HepG2 (cell line): Measurements from ENCODE around the gene LILRB2. TPM values are rescaled to one million over a fixed set of nuclear protein-coding genes. Genes with fewer than 3 reads are reported as not detected.

Experiments
- ATAC-seq: fragments of 200-7000 bp; cut with Tn5 transposase; 3 replicates; pipeline ENCODE4 v1.9.1; 2020; ENCODE audit warnings: mild to moderate bottlenecking, moderate library complexity
- BruUV-seq: library from RNA; stranded (reverse); fragments of 400-500 nt; replicated peaks from 2 replicates; lab custom pipeline; 2021; lab: Mats Ljungman, UMichigan
- CTCF ChIA-PET: fragments of 300-600 bp; formaldehyde crosslinking; extraction: SDS; loops from one replicate; lab custom pipeline; 2021; ENCODE audit warnings: low total read pairs, inconsistent platforms, low intra/inter-chr PET ratio; lab: Yijun Ruan, JAX
- POLR2A ChIA-PET: fragments of 350-600 bp; sonication (Branson Sonifier 250); formaldehyde crosslinking; loops from one replicate; lab custom pipeline; 2020; ENCODE audit warnings: antibody characterized with exemption, inconsistent platforms; lab: Yijun Ruan, JAX
- DNase-seq: peaks from one replicate; pipeline ENCODE4 v3.0.0-alpha.2; 2015; ENCODE audit warnings: low spot score
- FAIRE-seq: peaks from 3 replicates; lab custom pipeline; 2011; peaks lifted over from hg19 to GRCh38; lab: Jason Lieb, UNC
- H2AFZ ChIP-seq: one replicate; pipeline ENCODE4 v1.6.1; 2011; ENCODE audit warnings: low read length, inconsistent platforms
- H3K27ac ChIP-seq: fragments of 300-600 bp; 3 replicates; pipeline ENCODE4 v1.8.0; 2011; ENCODE audit warnings: mixed run types, mild to moderate bottlenecking, mixed read lengths, low read length, inconsistent platforms; ENCODE audit not compliant: insufficient read depth; ENCODE audit errors: extremely low read length
- H3K27me3 ChIP-seq, 2 experiments: fragments of 200-600 bp in 1 of 2; 2 replicates in 1 of 2; 3 replicates in 1 of 2; pipeline versions ENCODE4 v1.6.0 to v1.8.0; 2011; ENCODE audit warnings: low read length in 2 of 2, mild to moderate bottlenecking in 2 of 2, moderate library complexity in 2 of 2, inconsistent platforms in 1 of 2; ENCODE audit not compliant: insufficient read depth in 2 of 2, control insufficient read depth in 1 of 2
- H3K36me3 ChIP-seq, 2 experiments: fragments of 200-600 bp in 1 of 2; replicated peaks in 1 of 2; 2 replicates in 1 of 2; 3 replicates in 1 of 2; pipeline versions ENCODE4 v1.5.1 to v1.8.0; 2011; ENCODE audit warnings: low read length in 2 of 2, inconsistent platforms in 1 of 2; ENCODE audit not compliant: insufficient read depth in 2 of 2, control insufficient read depth in 1 of 2
- H3K4me1 ChIP-seq: 2 replicates; pipeline ENCODE4 v1.5.1; 2012; ENCODE audit warnings: low read length, inconsistent platforms; ENCODE audit not compliant: insufficient read depth
- H3K4me2 ChIP-seq: 2 replicates; pipeline ENCODE4 v1.6.0; 2011; ENCODE audit warnings: low read depth, low read length, inconsistent platforms
- H3K4me3 ChIP-seq, 3 experiments: fragments of 200-600 bp in 1 of 3; sonication (generic), shearing (Covaris generic) in 1 of 3; replicated peaks in 1 of 3; 2 replicates each; pipeline ENCODE4 v1.5.1; 2011 to 2016; ENCODE audit warnings: low read length in 3 of 3, inconsistent platforms in 2 of 3, low read depth in 2 of 3, mild to moderate bottlenecking in 2 of 3, control low read depth in 1 of 3, mixed read lengths in 1 of 3; ENCODE audit not compliant: insufficient read depth in 1 of 3
- H3K79me2 ChIP-seq: one replicate; pipeline ENCODE4 v1.6.1; 2011; ENCODE audit warnings: low read length, inconsistent platforms; ENCODE audit not compliant: insufficient read depth
- H3K9ac ChIP-seq: 2 replicates; pipeline ENCODE4 v1.6.0; 2011; ENCODE audit warnings: mild to moderate bottlenecking, low read depth, low read length, inconsistent platforms; ENCODE audit not compliant: insufficient read depth
- H3K9me3 ChIP-seq: 2 replicates; pipeline ENCODE4 v1.5.1; 2012; ENCODE audit warnings: mild to moderate bottlenecking, low read length
- H4K20me1 ChIP-seq: 2 replicates; pipeline ENCODE4 v1.6.0; 2011; ENCODE audit warnings: inconsistent platforms, mild to moderate bottlenecking, low read length, moderate library complexity; ENCODE audit not compliant: insufficient read depth
- AKAP8 ChIP-seq: sonication (generic); formaldehyde crosslinking; IDR thresholded peaks from 2 replicates; pipeline ENCODE4 v1.5.1; 2020; ENCODE audit warnings: mild to moderate bottlenecking, missing genetic modification reagents
- DMAP1 ChIP-seq: IDR thresholded peaks from 2 replicates; pipeline ENCODE4 v1.6.1; 2016
- EEA1 ChIP-seq: sonication (generic); formaldehyde crosslinking; IDR thresholded peaks from 2 replicates; pipeline ENCODE4 v1.5.1; 2020; ENCODE audit warnings: mild to moderate bottlenecking, missing genetic modification reagents, borderline replicate concordance
- GATAD2A ChIP-seq: IDR thresholded peaks from 2 replicates; pipeline ENCODE4 v1.6.1; 2016
- GTF2F1 ChIP-seq: fragments of 150-350 bp; IDR thresholded peaks from 2 replicates; pipeline ENCODE4 v1.6.1; 2014; ENCODE audit warnings: low read length
- SETDB1 ChIP-seq: sonication (generic); formaldehyde crosslinking; IDR thresholded peaks from 2 replicates; pipeline ENCODE4 v1.5.1; 2020; ENCODE audit warnings: missing genetic modification reagents, mild to moderate bottlenecking, borderline replicate concordance
- THAP11 ChIP-seq: IDR thresholded peaks from 2 replicates; pipeline ENCODE4 v1.6.1; 2016; ENCODE audit warnings: missing biosample characterization, missing genetic modification reagents
- ZNF143 ChIP-seq: sonication (generic); formaldehyde crosslinking; IDR thresholded peaks from 2 replicates; pipeline ENCODE4 v1.4.0; 2020; ENCODE audit warnings: missing genetic modification reagents
- ZNF251 ChIP-seq: sonication (generic); formaldehyde crosslinking; IDR thresholded peaks from 2 replicates; pipeline ENCODE4 v1.9.0; 2021; ENCODE audit warnings: mild to moderate bottlenecking, missing genetic modification reagents
- ZNF354B ChIP-seq: sonication (generic); formaldehyde crosslinking; IDR thresholded peaks from 2 replicates; pipeline ENCODE4 v1.8.0; 2022; ENCODE audit warnings: mild to moderate bottlenecking, missing genetic modification reagents
- ZNF468 ChIP-seq: sonication (generic); formaldehyde crosslinking; IDR thresholded peaks from 2 replicates; pipeline ENCODE4 v1.8.0; 2022; ENCODE audit warnings: mild to moderate bottlenecking, moderate library complexity, missing genetic modification reagents
- ZNF589 ChIP-seq: sonication (generic); formaldehyde crosslinking; conservative IDR thresholded peaks from 2 replicates; pipeline ENCODE4 v1.8.0; 2022; ENCODE audit warnings: mild to moderate bottlenecking, moderate library complexity, missing genetic modification reagents
- ZNF614 ChIP-seq: IDR thresholded peaks from 2 replicates; pipeline ENCODE4 v1.6.1; 2018; ENCODE audit warnings: missing biosample characterization, missing genetic modification reagents, inconsistent platforms, borderline replicate concordance
- ZNF670 ChIP-seq: sonication (generic); formaldehyde crosslinking; IDR thresholded peaks from 2 replicates; pipeline ENCODE4 v1.8.0; 2022; ENCODE audit warnings: mild to moderate bottlenecking, missing genetic modification reagents, borderline replicate concordance
- ZNF792 ChIP-seq: IDR thresholded peaks from 2 replicates; pipeline ENCODE4 v1.6.1; 2016
- WGBS: methylation state at CpG from one replicate; pipeline ENCODE4 v1.1.6; 2017; ENCODE audit warnings: low lambda C conversion rate; 5-methylcytosine and 5-hydroxymethylcytosine counted together
- in situ Hi-C: cut with HindIII; loops from 2 replicates; pipeline ENCODE4 v1.10.0; 2017; ENCODE audit warnings: low pct_unique_long_range_greater_than_20kb; ENCODE audit not compliant: extremely low pct_ligation_motif_present
- intact Hi-C: fragments of 100-400 bp; cut with micrococcal nuclease; formaldehyde crosslinking; loops from one replicate; pipeline ENCODE4 v1.10.0; 2022; ENCODE audit not compliant: unreplicated experiment
- polyA plus RNA-seq, 8 experiments: library from polyadenylated mRNA; depleted of rRNA in 3 of 8; stranded (reverse) in 7 of 8; unstranded in 1 of 8; fragments of >200 nt; fragmentation: Illumina TruSeq in 4 of 8; extraction: Trizol in 4 of 8; gene quantifications; 2 replicates each; pipeline versions ENCODE4 v1.2.1 to v1.2.3, GENCODE V29; 2011 to 2016; ENCODE audit warnings: low read depth in 4 of 8, missing spikeins in 1 of 8, mixed read lengths in 1 of 8; ENCODE audit not compliant: insufficient read depth in 1 of 8
- total RNA-seq, 5 experiments: library from RNA; depleted of rRNA; stranded (reverse); fragments of >200 nt; fragmentation: Illumina TruSeq; extraction: Trizol; gene quantifications; 2 replicates each; pipeline ENCODE4 v1.2.3, GENCODE V29; 2016; ENCODE audit warnings: low read depth in 1 of 5
- TF ChIP-seq, protein P1 (sequence below): IDR thresholded peaks from 2 replicates; pipeline ENCODE4 v1.6.1; 2016; ENCODE audit warnings: mild to moderate bottlenecking, missing biosample characterization, missing genetic modification reagents
- TF ChIP-seq, protein P2 (sequence below): sonication (generic); IDR thresholded peaks from 2 replicates; pipeline ENCODE4 v1.6.1; 2016; ENCODE audit warnings: low read depth, borderline replicate concordance
- TF ChIP-seq, protein P3 (sequence below): sonication (generic); formaldehyde crosslinking; IDR thresholded peaks from 2 replicates; pipeline ENCODE4 v1.8.1; 2023; ENCODE audit warnings: mild to moderate bottlenecking, missing genetic modification reagents, borderline replicate concordance
- TF ChIP-seq, protein P4 (sequence below): sonication (generic); formaldehyde crosslinking; IDR thresholded peaks from 2 replicates; pipeline ENCODE4 v1.4.0; 2020; ENCODE audit warnings: mild to moderate bottlenecking, missing genetic modification reagents

Gene LILRB2
- total and polyA plus RNA-seq, 2 of the 13 experiments (the other 11 are each of a cell fraction or from before 2014, with no cell fraction given): not detected

DNA sequence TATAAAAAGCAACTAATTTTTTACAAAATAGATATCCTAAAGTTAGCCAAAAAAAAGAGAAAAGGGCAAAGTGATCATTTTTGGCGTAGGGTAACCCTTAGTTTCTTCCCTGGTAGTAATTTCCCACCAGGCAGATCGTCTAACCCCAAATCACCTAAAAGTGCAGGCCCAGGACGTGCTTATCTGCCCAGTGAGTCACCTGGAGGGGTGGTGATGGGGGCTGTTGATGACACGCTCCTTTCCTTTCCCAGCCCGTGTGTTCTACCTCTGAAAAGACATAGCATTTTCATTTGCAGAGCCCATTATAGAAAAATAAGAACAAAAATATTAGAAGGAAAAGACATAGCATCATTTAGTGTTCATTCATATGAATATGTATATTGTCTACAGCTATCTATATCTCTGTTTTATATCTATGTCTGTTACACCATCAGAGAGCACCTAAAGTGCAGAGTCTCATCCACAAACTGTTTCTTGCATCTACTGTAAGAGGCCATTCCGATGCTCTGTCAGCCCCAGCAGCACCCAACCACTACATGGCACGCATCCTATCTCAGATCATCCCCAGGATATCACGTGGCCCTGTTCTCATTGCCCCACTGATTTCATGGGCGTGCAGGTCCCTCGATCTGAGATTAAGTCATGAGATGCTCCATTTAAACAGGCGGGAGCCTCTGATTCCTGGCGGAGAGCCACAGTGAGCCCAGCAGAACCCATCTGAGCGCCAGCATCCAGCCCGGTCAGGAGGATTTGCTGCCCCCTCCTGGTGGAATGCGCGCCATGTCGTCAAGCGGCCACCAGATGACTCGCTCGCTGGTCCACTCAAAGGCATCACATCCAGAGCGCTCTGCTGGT lies 49.6 kb downstream of the LILRB2 start:
- FAIRE-seq (peak; percentile 95), ATAC-seq (peak; percentile 99), DNase-seq (peak; percentile 80)
- Histone ChIP-seq H3K9me3 (peaks cover 4% of the 10 kb centered on the region; the same call in 1 of the 2 replicates), H3K27ac (no peak overlapping the region), H3K4me1 (peaks cover 11% of the 10 kb centered on the region), H4K20me1 (no peaks in the 10 kb centered on the region), H3K36me3 (no peaks in the 10 kb centered on the region), H2AFZ (no peak overlapping the region), H3K79me2 (no peaks in the 10 kb centered on the region), H3K27me3 (peaks cover 1 to 13% of the 10 kb centered on the region in 2 experiments; a peak in 3 of 5 replicates), H3K4me2 (no peak overlapping the region), H3K4me3 (no peak overlapping the region; a peak in 1 of 6 replicates), H3K9ac (no peak overlapping the region)
- CTCF ChIA-PET: interaction anchor here (1.1 to 2.4 kb wide), 4 partner anchors 21 to 63 kb away, joined by 3 to 18 read pairs (median 5); partner anchors contain the start of gene MBOAT7
- POLR2A ChIA-PET: interaction anchor here (0.9 to 1.2 kb wide), 2 partner anchors 28 to 30 kb away, joined by 3 to 4 read pairs; no protein-coding TSS in a partner anchor
- BruUV-seq: no TSS peak
- 5% methylated on average over 21 of the region's 21 CpGs for WGBS
- in situ Hi-C loops: no loop called here
- intact Hi-C loops: loop anchor here (2.0 to 5.0 kb wide), 4 partner anchors 21 to 73 kb away; partner anchors contain the start of genes LENG1 and TSEN34
- TF ChIP-seq GTF2F1 (no peak), ZNF251 (CRISPR knock-in tag) (0 out of 2 replicates have a peak, but pooled peaks have one; percentile 83), ZNF792 (CRISPR knock-in tag) (no peak), EEA1 (CRISPR knock-in tag) (no peak), ZNF670 (no peak), ZNF143 (CRISPR knock-in tag) (no peak), AKAP8 (CRISPR knock-in tag) (no peak), GATAD2A (CRISPR knock-in tag) (peak; percentile 26; the same call in 1 of the 2 replicates), ZNF354B (CRISPR knock-in tag) (no peak), THAP11 (peak; percentile 72), ZNF468 (CRISPR knock-in tag) (no peak), DMAP1 (CRISPR knock-in tag) (no peak), ZNF589 (CRISPR knock-in tag) (no peak), SETDB1 (CRISPR knock-in tag) (no peak), ZNF614 (CRISPR knock-in tag) (peak; percentile 71; the same call in 1 of the 2 replicates)
- TF ChIP-seq, protein P1, sequence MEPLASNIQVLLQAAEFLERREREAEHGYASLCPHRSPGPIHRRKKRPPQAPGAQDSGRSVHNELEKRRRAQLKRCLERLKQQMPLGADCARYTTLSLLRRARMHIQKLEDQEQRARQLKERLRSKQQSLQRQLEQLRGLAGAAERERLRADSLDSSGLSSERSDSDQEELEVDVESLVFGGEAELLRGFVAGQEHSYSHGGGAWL (CRISPR knock-in tag): no peak
- TF ChIP-seq, protein P2, sequence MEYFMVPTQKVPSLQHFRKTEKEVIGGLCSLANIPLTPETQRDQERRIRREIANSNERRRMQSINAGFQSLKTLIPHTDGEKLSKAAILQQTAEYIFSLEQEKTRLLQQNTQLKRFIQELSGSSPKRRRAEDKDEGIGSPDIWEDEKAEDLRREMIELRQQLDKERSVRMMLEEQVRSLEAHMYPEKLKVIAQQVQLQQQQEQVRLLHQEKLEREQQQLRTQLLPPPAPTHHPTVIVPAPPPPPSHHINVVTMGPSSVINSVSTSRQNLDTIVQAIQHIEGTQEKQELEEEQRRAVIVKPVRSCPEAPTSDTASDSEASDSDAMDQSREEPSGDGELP: peak; percentile 77; the same call in 1 of the 2 replicates
- TF ChIP-seq, protein P3, sequence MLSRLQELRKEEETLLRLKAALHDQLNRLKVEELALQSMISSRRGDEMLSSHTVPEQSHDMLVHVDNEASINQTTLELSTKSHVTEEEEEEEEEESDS (CRISPR knock-in tag): no peak
- TF ChIP-seq, protein P4, sequence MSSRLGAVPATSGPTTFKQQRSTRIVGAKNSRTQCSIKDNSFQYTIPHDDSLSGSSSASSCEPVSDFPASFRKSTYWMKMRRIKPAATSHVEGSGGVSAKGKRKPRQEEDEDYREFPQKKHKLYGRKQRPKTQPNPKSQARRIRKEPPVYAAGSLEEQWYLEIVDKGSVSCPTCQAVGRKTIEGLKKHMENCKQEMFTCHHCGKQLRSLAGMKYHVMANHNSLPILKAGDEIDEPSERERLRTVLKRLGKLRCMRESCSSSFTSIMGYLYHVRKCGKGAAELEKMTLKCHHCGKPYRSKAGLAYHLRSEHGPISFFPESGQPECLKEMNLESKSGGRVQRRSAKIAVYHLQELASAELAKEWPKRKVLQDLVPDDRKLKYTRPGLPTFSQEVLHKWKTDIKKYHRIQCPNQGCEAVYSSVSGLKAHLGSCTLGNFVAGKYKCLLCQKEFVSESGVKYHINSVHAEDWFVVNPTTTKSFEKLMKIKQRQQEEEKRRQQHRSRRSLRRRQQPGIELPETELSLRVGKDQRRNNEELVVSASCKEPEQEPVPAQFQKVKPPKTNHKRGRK (CRISPR knock-in tag): no peak; the same call in 1 of the 2 replicates
